ENCODE results near the gene HTD2.

DNA sequence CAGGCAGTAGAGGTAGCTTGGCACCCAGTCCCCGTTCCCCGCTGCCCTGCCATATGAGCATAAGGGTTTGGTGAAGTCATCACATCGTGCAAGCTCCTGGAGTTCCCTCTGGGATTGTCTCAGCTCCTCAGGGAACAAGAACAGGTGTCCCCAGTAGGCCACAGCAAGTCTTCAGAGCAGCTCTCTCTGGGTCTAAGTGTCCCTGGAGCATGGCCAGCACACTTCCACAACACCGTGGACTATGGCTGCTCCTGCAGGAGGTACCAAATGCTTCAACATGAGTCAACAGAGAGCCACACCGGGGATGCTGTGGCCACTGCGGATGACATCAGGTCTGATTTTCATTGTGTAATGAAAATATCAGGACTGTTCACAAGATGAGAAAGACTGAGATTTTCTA, 45.6 kb upstream of the HTD2 start:
- TF ChIP-seq, protein P1, sequence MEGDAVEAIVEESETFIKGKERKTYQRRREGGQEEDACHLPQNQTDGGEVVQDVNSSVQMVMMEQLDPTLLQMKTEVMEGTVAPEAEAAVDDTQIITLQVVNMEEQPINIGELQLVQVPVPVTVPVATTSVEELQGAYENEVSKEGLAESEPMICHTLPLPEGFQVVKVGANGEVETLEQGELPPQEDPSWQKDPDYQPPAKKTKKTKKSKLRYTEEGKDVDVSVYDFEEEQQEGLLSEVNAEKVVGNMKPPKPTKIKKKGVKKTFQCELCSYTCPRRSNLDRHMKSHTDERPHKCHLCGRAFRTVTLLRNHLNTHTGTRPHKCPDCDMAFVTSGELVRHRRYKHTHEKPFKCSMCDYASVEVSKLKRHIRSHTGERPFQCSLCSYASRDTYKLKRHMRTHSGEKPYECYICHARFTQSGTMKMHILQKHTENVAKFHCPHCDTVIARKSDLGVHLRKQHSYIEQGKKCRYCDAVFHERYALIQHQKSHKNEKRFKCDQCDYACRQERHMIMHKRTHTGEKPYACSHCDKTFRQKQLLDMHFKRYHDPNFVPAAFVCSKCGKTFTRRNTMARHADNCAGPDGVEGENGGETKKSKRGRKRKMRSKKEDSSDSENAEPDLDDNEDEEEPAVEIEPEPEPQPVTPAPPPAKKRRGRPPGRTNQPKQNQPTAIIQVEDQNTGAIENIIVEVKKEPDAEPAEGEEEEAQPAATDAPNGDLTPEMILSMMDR (IDR thresholded peaks at IDR 0.05) = no peak
- TF ChIP-seq POLR2A (IDR thresholded peaks at IDR 0.05) = no peak
